ENCODE data around the gene MYZAP.

- TF ChIP-seq POLR2AphosphoS5 (IDR thresholded peaks at IDR 0.05): no peak
- TF ChIP-seq, protein P1, sequence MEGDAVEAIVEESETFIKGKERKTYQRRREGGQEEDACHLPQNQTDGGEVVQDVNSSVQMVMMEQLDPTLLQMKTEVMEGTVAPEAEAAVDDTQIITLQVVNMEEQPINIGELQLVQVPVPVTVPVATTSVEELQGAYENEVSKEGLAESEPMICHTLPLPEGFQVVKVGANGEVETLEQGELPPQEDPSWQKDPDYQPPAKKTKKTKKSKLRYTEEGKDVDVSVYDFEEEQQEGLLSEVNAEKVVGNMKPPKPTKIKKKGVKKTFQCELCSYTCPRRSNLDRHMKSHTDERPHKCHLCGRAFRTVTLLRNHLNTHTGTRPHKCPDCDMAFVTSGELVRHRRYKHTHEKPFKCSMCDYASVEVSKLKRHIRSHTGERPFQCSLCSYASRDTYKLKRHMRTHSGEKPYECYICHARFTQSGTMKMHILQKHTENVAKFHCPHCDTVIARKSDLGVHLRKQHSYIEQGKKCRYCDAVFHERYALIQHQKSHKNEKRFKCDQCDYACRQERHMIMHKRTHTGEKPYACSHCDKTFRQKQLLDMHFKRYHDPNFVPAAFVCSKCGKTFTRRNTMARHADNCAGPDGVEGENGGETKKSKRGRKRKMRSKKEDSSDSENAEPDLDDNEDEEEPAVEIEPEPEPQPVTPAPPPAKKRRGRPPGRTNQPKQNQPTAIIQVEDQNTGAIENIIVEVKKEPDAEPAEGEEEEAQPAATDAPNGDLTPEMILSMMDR (IDR thresholded peaks at IDR 0.05): no peak
These were observed 47.6 kb downstream of the MYZAP start for GRCh38 chr15:57639306-57639705.
